ENCODE data around the gene GNG13. TPM values are rescaled to one million over a fixed set of nuclear protein-coding genes. Genes with fewer than 3 reads are reported as not detected.

The GNG13 gene
- total RNA-seq, 1 experiment from 2014 or later, result not detected

- Histone ChIP-seq H3K27ac (ENCODE audit: low read depth, low read length, poor library complexity, severe bottlenecking) (no peak overlapping the region), H3K4me1 (ENCODE audit: insufficient read depth, low read length, poor library complexity, severe bottlenecking) (peaks cover 8% of the 10 kb centered on the region), H3K36me3 (ENCODE audit: insufficient read depth, low read length, poor library complexity, severe bottlenecking) (peaks cover 37% of the 10 kb centered on the region), H3K4me3 (ENCODE audit: low read depth, low read length, poor library complexity, severe bottlenecking) (no peak overlapping the region), H3K9me3 (ENCODE audit: low read depth, low read length, poor library complexity, severe bottlenecking) (no peaks in the 10 kb centered on the region), H3K27me3 (replicated peaks; ENCODE audit: insufficient read depth, low read depth, low read length, poor library complexity) (no peaks in the 10 kb centered on the region)
- CTCF ChIA-PET, result no interaction called here
- POLR2A ChIA-PET (ENCODE audit: low non-redundant PET), result no interaction called here
- no peak for DNase-seq (ENCODE audit: low spot score)
- intact Hi-C loops (cut with micrococcal nuclease; ENCODE audit: unreplicated experiment), result no loop called here
- no peak for TF ChIP-seq EZH2 (IDR thresholded peaks at IDR 0.05; ENCODE audit: borderline replicate concordance, low read depth, low read length, poor library complexity, severe bottlenecking)
- TF ChIP-seq CTCF (conservative IDR thresholded peaks at IDR 0.05; ENCODE audit: low read depth, low read length), result no peak
- BruUV-seq (replicated peaks), result no TSS peak
Measured at GRCh38 chr16:790086-790485, 10.4 kb downstream of the GNG13 start.

GRCh38 chr16:789191-789850 is 11.2 kb downstream of the GNG13 start:
- no peaks in the 10 kb centered on the region for H3K9me3 ChIP-seq (ENCODE audit: low read depth, low read length, poor library complexity, severe bottlenecking)
- H3K4me3 ChIP-seq (ENCODE audit: low read depth, low read length, poor library complexity, severe bottlenecking), result peak overlapping the region; percentile 72
- BruUV-seq (replicated peaks), result no TSS peak
- H3K4me1 ChIP-seq (ENCODE audit: insufficient read depth, low read length, poor library complexity, severe bottlenecking), result peaks cover 8% of the 10 kb centered on the region
- no peaks in the 10 kb centered on the region for H3K27me3 ChIP-seq (replicated peaks; ENCODE audit: insufficient read depth, low read depth, low read length, poor library complexity)
- ChIA-PET POLR2A (ENCODE audit: low non-redundant PET) (no interaction called here), CTCF (no interaction called here)
- no peak for DNase-seq (ENCODE audit: low spot score)
- peaks cover 37% of the 10 kb centered on the region for H3K36me3 ChIP-seq (ENCODE audit: insufficient read depth, low read length, poor library complexity, severe bottlenecking)
- H3K27ac ChIP-seq (ENCODE audit: low read depth, low read length, poor library complexity, severe bottlenecking), result peak overlapping the region; percentile 83
- intact Hi-C loops (cut with micrococcal nuclease; ENCODE audit: unreplicated experiment), result loop anchor here (5.0 kb wide), 1 partner anchor 77 kb away; no protein-coding TSS in a partner anchor
- TF ChIP-seq CTCF (conservative IDR thresholded peaks at IDR 0.05; ENCODE audit: low read depth, low read length) (no peak), EZH2 (IDR thresholded peaks at IDR 0.05; ENCODE audit: borderline replicate concordance, low read depth, low read length, poor library complexity, severe bottlenecking) (no peak)

- no peaks in the 10 kb centered on the region for H3K9me3 ChIP-seq (ENCODE audit: low read depth, low read length, poor library complexity, severe bottlenecking)
- TF ChIP-seq CTCF (conservative IDR thresholded peaks at IDR 0.05; ENCODE audit: low read depth, low read length) (no peak), EZH2 (IDR thresholded peaks at IDR 0.05; ENCODE audit: borderline replicate concordance, low read depth, low read length, poor library complexity, severe bottlenecking) (no peak)
- POLR2A ChIA-PET (ENCODE audit: low non-redundant PET), result interaction anchor here (0.6 to 0.8 kb wide), 2 partner anchors 13 to 404 kb away, joined by 4 to 12 read pairs; no protein-coding TSS in a partner anchor
- peaks cover 8% of the 10 kb centered on the region for H3K4me1 ChIP-seq (ENCODE audit: insufficient read depth, low read length, poor library complexity, severe bottlenecking)
- peaks cover 37% of the 10 kb centered on the region for H3K36me3 ChIP-seq (ENCODE audit: insufficient read depth, low read length, poor library complexity, severe bottlenecking)
- H3K27ac ChIP-seq (ENCODE audit: low read depth, low read length, poor library complexity, severe bottlenecking), result peak within 1 kb of the TSS; percentile 83
- peak; percentile 95 for DNase-seq (ENCODE audit: low spot score)
- CTCF ChIA-PET, result interaction anchor here (1.4 kb wide), 1 partner anchor 69 kb away, joined by 5 read pairs; no protein-coding TSS in a partner anchor
- peaks cover under 1% of the 10 kb centered on the region for H3K27me3 ChIP-seq (replicated peaks; ENCODE audit: insufficient read depth, low read depth, low read length, poor library complexity)
- intact Hi-C loops (cut with micrococcal nuclease; ENCODE audit: unreplicated experiment), result loop anchor here (5.0 kb wide), 1 partner anchor 76 kb away; no protein-coding TSS in a partner anchor
- BruUV-seq (replicated peaks), result TSS peak; percentile 80
- peak within 1 kb of the TSS; percentile 72 for H3K4me3 ChIP-seq (ENCODE audit: low read depth, low read length, poor library complexity, severe bottlenecking)
Measured at GRCh38 chr16:788399-789126, 12.0 kb downstream of the GNG13 start, which contains the start of gene CHTF18. Gene CHTF18 (plus strand): TSS chr16:788620. CDS start chr16:788685, 65 bp downstream.
